Dendritic cell treated with granulocyte-macrophage colony-stimulating factor and Interleukin-4, amounts not matched to agents 40 ng/mL and 50 ng/mL, for 4 days (primary cell): ENCODE data around the gene CYB5R2.
"Not testable (repeated sequence)": the region's sequence is repeated elsewhere in the genome, so short reads cannot be mapped to it uniquely, and the experiment has no call there.

Experiments used
- H3K27ac Mint-ChIP-seq: one replicate; pipeline ENCODE4 v1.8.0; 2022; ENCODE audit warnings: mild to moderate bottlenecking, mixed read lengths
- H3K27me3 Mint-ChIP-seq: one replicate; pipeline ENCODE4 v1.8.0; 2022; ENCODE audit warnings: mild to moderate bottlenecking, mixed read lengths
- H3K36me3 Mint-ChIP-seq: one replicate; pipeline ENCODE4 v1.8.0; 2022; ENCODE audit warnings: low read depth, mixed read lengths
- H3K4me1 Mint-ChIP-seq: one replicate; pipeline ENCODE4 v1.8.0; 2022; ENCODE audit warnings: low read depth, mixed read lengths
- H3K4me3 Mint-ChIP-seq: one replicate; pipeline ENCODE4 v1.8.0; 2022; ENCODE audit warnings: mild to moderate bottlenecking, moderate library complexity, mixed read lengths
- H3K9me3 Mint-ChIP-seq: one replicate; pipeline ENCODE4 v1.8.0; 2022; ENCODE audit warnings: mixed read lengths
- intact Hi-C: fragments of 100-400 bp; cut with micrococcal nuclease; formaldehyde crosslinking; loops from one replicate; pipeline ENCODE4 v1.15.0; 2022

CYB5R2 gene

DNA sequence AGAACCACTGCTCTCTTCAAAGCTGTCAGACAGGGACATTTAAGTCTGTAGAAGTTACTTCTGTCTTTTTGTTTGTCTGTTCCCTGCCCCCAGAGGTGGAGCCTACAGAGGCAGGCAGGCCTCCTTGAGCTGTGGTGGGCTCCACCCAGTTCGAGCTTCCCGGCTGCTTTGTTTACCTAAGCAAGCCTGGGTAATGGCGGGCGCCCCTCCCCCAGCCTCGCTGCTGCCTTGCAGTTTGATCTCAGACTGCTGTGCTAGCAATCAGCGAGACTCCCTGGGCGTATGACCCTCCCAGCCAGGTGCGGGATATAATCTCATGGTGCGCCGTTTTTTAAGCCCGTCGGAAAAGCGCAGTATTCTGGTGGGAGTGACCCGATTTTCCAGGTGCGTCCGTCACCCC lies 9.8 kb downstream of the CYB5R2 start:
- intact Hi-C loops, H3K4me3 Mint-ChIP-seq, H3K27me3 Mint-ChIP-seq, H3K9me3 Mint-ChIP-seq, H3K4me1 Mint-ChIP-seq, H3K27ac Mint-ChIP-seq: not testable (repeated sequence)
- peaks cover 71% of the 10 kb centered on the region for H3K36me3 Mint-ChIP-seq

- Mint-ChIP-seq H3K27ac (no peak overlapping the region), H3K27me3 (no peaks in the 10 kb centered on the region)
- intact Hi-C loops: no loop called here
These were observed 15.8 kb downstream of the CYB5R2 start for GRCh38 chr11:7657306-7658025.

GRCh38 chr11:7656704-7657103 lies 16.6 kb downstream of the CYB5R2 start:
- H3K4me3 Mint-ChIP-seq: no peak overlapping the region
- H3K36me3 Mint-ChIP-seq: peaks cover 74% of the 10 kb centered on the region
- peaks cover 8% of the 10 kb centered on the region for H3K4me1 Mint-ChIP-seq
- H3K27me3 Mint-ChIP-seq: no peaks in the 10 kb centered on the region
- no peaks in the 10 kb centered on the region for H3K9me3 Mint-ChIP-seq
- no peak overlapping the region for H3K27ac Mint-ChIP-seq
- intact Hi-C loops: no loop called here

More at GRCh38 chr11:7657306-7658025, 15.8 kb downstream of the CYB5R2 start:
- Mint-ChIP-seq H3K36me3 (peaks cover 71% of the 10 kb centered on the region), H3K9me3 (no peaks in the 10 kb centered on the region), H3K4me1 (peaks cover 8% of the 10 kb centered on the region), H3K4me3 (no peak overlapping the region)

DNA sequence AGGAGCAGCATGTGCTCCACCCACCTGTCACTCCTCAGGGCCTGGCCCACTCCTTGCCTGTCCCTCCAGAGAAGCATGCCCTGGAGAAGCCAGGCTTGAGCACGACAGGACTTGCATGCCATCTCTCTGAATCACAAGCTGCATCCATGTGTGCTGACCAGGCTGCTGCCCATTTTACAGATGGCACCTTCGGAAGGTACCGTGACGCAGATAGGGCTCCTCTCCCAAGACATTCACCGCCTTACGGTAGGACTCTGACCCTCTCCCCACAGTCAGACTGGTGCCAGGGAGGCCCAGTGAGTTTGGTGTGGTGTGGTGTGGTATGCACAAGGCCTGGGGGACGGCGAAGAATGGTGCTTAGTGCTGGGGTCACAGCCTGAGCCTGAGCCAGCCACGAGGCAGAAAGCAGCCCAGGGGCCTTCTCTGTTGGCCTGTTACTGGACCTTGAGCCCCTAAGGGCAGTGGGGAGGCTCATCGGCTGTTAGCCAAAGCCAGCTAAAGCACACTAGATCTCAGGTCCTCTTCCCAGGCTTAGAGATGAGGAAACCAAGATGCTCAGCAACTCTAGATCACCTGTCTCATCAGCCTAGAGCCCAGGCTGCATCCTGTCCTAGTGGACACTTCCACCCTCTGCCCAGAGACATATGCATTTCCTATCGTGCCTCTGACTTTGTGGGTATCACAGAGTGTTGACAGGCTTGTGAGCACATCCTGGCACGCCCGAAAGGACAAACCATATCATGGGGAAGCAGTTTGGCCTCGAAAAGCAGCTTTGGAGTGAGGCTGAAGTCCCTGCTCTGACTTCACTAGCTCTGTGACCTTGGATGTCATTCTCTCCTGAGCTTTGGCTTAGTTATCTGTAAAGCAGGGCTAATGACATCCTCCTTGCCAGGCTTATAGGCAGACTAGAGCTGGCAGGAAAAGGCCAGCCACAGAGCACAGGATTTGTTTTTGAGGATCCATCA lies 17.8 kb downstream of the CYB5R2 start:
- Mint-ChIP-seq H3K4me1 (peaks cover 15% of the 10 kb centered on the region), H3K36me3 (peaks cover 76% of the 10 kb centered on the region), H3K4me3 (no peak overlapping the region), H3K27ac (no peak overlapping the region), H3K27me3 (no peaks in the 10 kb centered on the region), H3K9me3 (no peaks in the 10 kb centered on the region)
- intact Hi-C loops: no loop called here

DNA sequence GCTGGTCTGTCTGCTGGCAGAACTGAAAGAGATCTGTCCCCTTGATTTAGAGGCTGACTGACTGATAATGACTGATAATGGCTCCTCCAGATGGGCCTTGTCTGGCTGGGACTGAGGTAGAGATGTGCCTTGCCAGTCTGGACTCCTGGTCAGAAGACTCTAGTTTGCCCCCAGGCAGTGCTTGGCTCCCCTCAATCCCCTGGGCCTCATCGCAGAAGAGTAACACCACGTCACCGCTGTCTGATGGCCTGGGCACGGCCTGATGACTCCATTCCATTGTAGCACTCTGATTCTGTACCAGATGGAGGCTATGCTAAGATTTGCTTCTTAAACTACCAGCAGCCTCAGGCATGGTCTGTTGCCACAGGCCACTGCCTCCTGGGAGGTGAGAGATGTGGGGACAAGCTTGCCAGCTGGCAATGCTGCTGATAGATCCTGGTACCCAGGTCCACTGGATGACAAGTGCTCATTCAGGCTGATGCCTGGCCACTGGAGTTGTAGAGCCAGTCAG lies 19.1 kb downstream of the CYB5R2 start:
- H3K27me3 Mint-ChIP-seq: no peaks in the 10 kb centered on the region
- H3K27ac Mint-ChIP-seq: no peak overlapping the region
- intact Hi-C loops: no loop called here
- H3K9me3 Mint-ChIP-seq: no peaks in the 10 kb centered on the region
- no peak overlapping the region for H3K4me3 Mint-ChIP-seq
- H3K4me1 Mint-ChIP-seq: peaks cover 26% of the 10 kb centered on the region
- H3K36me3 Mint-ChIP-seq: peaks cover 89% of the 10 kb centered on the region

- no peaks in the 10 kb centered on the region for H3K27me3 Mint-ChIP-seq
- H3K27ac Mint-ChIP-seq: no peak overlapping the region
- intact Hi-C loops: no loop called here
- peaks cover 19% of the 10 kb centered on the region for H3K4me1 Mint-ChIP-seq
- H3K36me3 Mint-ChIP-seq: peaks cover 99% of the 10 kb centered on the region
- H3K9me3 Mint-ChIP-seq: no peaks in the 10 kb centered on the region
- no peak overlapping the region for H3K4me3 Mint-ChIP-seq
These were observed 21.6 kb downstream of the CYB5R2 start for GRCh38 chr11:7651700-7652099.

- intact Hi-C loops: no loop called here
- H3K27ac Mint-ChIP-seq: no peak overlapping the region
- H3K4me3 Mint-ChIP-seq: no peak overlapping the region
- no peaks in the 10 kb centered on the region for H3K27me3 Mint-ChIP-seq
- H3K36me3 Mint-ChIP-seq: peaks cover 93% of the 10 kb centered on the region
- peaks cover 19% of the 10 kb centered on the region for H3K4me1 Mint-ChIP-seq
- H3K9me3 Mint-ChIP-seq: no peaks in the 10 kb centered on the region
These were observed 22.2 kb downstream of the CYB5R2 start for GRCh38 chr11:7651140-7651551.

DNA sequence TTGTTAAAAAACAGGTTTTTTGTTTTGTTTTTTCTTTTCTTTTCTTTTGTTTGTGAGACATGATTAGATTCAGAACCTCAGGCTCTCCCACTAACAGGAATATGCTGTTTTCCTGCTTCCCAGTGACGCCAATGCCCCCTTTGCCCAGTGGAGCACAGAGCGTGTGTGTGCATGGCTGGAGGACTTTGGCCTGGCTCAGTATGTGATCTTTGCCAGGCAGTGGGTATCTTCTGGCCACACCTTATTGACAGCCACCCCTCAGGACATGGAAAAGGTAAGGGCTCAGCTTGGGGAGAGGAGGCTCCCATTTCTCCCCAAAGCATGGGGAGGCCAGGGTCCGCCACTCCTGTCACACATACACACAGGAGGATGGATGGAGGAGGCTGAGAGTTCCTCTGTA lies 25.0 kb downstream of the CYB5R2 start:
- Mint-ChIP-seq H3K27ac (no peak overlapping the region), H3K36me3 (peaks cover 90% of the 10 kb centered on the region), H3K27me3 (no peaks in the 10 kb centered on the region), H3K4me3 (no peak overlapping the region), H3K9me3 (no peaks in the 10 kb centered on the region), H3K4me1 (peaks cover 19% of the 10 kb centered on the region)
- intact Hi-C loops: no loop called here

DNA sequence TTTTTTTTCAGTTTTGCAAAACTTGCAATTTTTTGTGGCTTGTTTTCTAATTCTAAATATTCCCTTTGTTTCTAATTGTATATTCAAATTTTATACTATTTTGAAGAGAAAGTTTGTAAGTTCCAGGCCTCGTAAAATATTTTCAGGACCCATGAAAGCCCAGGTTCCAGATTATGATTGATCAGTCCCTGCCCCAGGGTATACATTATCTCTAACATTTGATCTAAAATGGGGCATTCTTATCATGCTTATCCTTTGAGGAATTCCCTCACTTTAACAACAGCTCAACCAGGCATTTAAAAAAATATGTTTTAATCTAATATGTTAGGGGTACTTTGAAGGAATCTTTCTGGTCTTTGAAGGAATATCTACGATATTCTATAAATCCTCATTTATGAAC lies 26.4 kb downstream of the CYB5R2 start:
- intact Hi-C loops: no loop called here
- Mint-ChIP-seq H3K4me1 (peaks cover 19% of the 10 kb centered on the region), H3K27ac (no peak overlapping the region), H3K9me3 (no peaks in the 10 kb centered on the region), H3K27me3 (no peaks in the 10 kb centered on the region), H3K4me3 (no peak overlapping the region), H3K36me3 (peaks cover 90% of the 10 kb centered on the region)

GRCh38 chr11:7645206-7645605 lies 28.1 kb downstream of the CYB5R2 start:
- Mint-ChIP-seq H3K27ac (no peak overlapping the region), H3K4me3 (no peak overlapping the region), H3K27me3 (no peaks in the 10 kb centered on the region), H3K9me3 (no peaks in the 10 kb centered on the region), H3K36me3 (peaks cover 90% of the 10 kb centered on the region), H3K4me1 (peaks cover 8% of the 10 kb centered on the region)
- intact Hi-C loops: no loop called here

GRCh38 chr11:7643314-7643713 lies 30.0 kb downstream of the CYB5R2 start:
- no peak overlapping the region for H3K4me3 Mint-ChIP-seq
- H3K9me3 Mint-ChIP-seq: no peaks in the 10 kb centered on the region
- H3K27me3 Mint-ChIP-seq: no peaks in the 10 kb centered on the region
- no peak overlapping the region for H3K27ac Mint-ChIP-seq
- peaks cover 90% of the 10 kb centered on the region for H3K36me3 Mint-ChIP-seq
- H3K4me1 Mint-ChIP-seq: no peaks in the 10 kb centered on the region
- intact Hi-C loops: no loop called here

DNA sequence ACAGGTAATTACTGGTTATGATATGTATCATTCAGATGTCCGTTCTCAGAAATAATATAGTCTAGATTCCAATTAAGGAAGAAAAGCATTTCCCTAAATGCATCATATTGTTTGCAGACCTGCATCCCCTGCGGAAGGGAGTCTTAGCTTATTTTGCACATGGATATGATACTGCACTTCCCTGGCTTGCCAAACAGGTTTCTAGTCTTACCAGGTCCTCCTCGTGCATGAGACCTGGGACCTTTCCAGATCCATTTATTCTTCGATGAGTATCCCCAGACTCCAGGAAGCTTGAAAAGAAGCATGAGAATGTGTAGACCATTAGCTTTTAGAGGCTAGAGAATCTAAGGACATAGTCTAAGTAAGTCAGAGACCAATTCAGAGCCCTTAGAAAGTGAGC lies 30.6 kb downstream of the CYB5R2 start:
- no peak overlapping the region for H3K27ac Mint-ChIP-seq
- H3K27me3 Mint-ChIP-seq: no peaks in the 10 kb centered on the region
- H3K4me3 Mint-ChIP-seq: no peak overlapping the region
- intact Hi-C loops: no loop called here
- H3K36me3 Mint-ChIP-seq: peaks cover 90% of the 10 kb centered on the region
- H3K4me1 Mint-ChIP-seq: no peaks in the 10 kb centered on the region
- H3K9me3 Mint-ChIP-seq: no peaks in the 10 kb centered on the region

GRCh38 chr11:7640816-7641215 lies 32.5 kb downstream of the CYB5R2 start:
- no peaks in the 10 kb centered on the region for H3K4me1 Mint-ChIP-seq
- H3K27me3 Mint-ChIP-seq: no peaks in the 10 kb centered on the region
- H3K9me3 Mint-ChIP-seq: no peaks in the 10 kb centered on the region
- peaks cover 100% of the 10 kb centered on the region for H3K36me3 Mint-ChIP-seq
- no peak overlapping the region for H3K4me3 Mint-ChIP-seq
- intact Hi-C loops: no loop called here
- H3K27ac Mint-ChIP-seq: no peak overlapping the region

GRCh38 chr11:7639643-7640025 lies 33.7 kb downstream of the CYB5R2 start:
- no peak overlapping the region for H3K4me3 Mint-ChIP-seq
- intact Hi-C loops: no loop called here
- H3K36me3 Mint-ChIP-seq: peaks cover 100% of the 10 kb centered on the region
- peaks cover 3% of the 10 kb centered on the region for H3K4me1 Mint-ChIP-seq
- no peak overlapping the region for H3K27ac Mint-ChIP-seq
- no peaks in the 10 kb centered on the region for H3K27me3 Mint-ChIP-seq
- H3K9me3 Mint-ChIP-seq: no peaks in the 10 kb centered on the region
